ENCODE results near the gene MTIF2.
A peak's percentile ranks its signal among the peaks of the same experiment; 100 is the strongest.
"Not testable (repeated sequence)": the region's sequence is repeated elsewhere in the genome, so short reads cannot be mapped to it uniquely, and the experiment has no call there.

Gene MTIF2

GRCh38 chr2:55268907-55269644 is at the start of gene MTIF2:
MTIF2 (minus strand) TSS chr2:55269231; CDS start chr2:55263858, 5,373 bp downstream.
- peak; percentile 89 for DNase-seq

- DNase-seq: no peak
Measured at GRCh38 chr2:55314985-55315384, 46.0 kb upstream of the MTIF2 start.

GRCh38 chr2:55311444-55311870 is 42.4 kb upstream of the MTIF2 start:
- no peak for DNase-seq

- DNase-seq: peak; percentile 21
Measured at GRCh38 chr2:55309446-55309845, 40.4 kb upstream of the MTIF2 start.

GRCh38 chr2:55302241-55302640 is 33.2 kb upstream of the MTIF2 start:
- DNase-seq: peak; percentile 23

GRCh38 chr2:55301277-55301676 is 32.2 kb upstream of the MTIF2 start:
- no peak for DNase-seq

GRCh38 chr2:55296393-55296792 is 27.4 kb upstream of the MTIF2 start:
- no peak for DNase-seq

GRCh38 chr2:55283083-55283482 is 14.1 kb upstream of the MTIF2 start:
- no peak for DNase-seq

- peak; percentile 88 for DNase-seq
Measured at GRCh38 chr2:55282110-55282917, 13.3 kb upstream of the MTIF2 start.

GRCh38 chr2:55280851-55281546 is 12.0 kb upstream of the MTIF2 start:
- not testable (repeated sequence) for DNase-seq

- not testable (repeated sequence) for DNase-seq
Measured at GRCh38 chr2:55279859-55280424, 10.9 kb upstream of the MTIF2 start.

GRCh38 chr2:55279214-55279835 is 10.3 kb upstream of the MTIF2 start:
- not testable (repeated sequence) for DNase-seq

GRCh38 chr2:55277310-55277709 is 8.3 kb upstream of the MTIF2 start:
- no peak for DNase-seq

GRCh38 chr2:55274346-55274745 is 5.3 kb upstream of the MTIF2 start:
- not testable (repeated sequence) for DNase-seq

- no peak for DNase-seq
Measured at GRCh38 chr2:55269645-55269990, 587 bp upstream of the MTIF2 start.

GRCh38 chr2:55268288-55268906 is 634 bp downstream of the MTIF2 start:
- DNase-seq: no peak

GRCh38 chr2:55259586-55259985 is 9.4 kb downstream of the MTIF2 start:
- DNase-seq: not testable (repeated sequence)

GRCh38 chr2:55252832-55253231 is 16.2 kb downstream of the MTIF2 start:
- no peak for DNase-seq

GRCh38 chr2:55247025-55247424 is 22.0 kb downstream of the MTIF2 start:
- no peak for DNase-seq

- no peak for DNase-seq
Measured at GRCh38 chr2:55245411-55245810, 23.6 kb downstream of the MTIF2 start.

GRCh38 chr2:55242617-55243016 is 26.4 kb downstream of the MTIF2 start:
- no peak for DNase-seq

- not testable (repeated sequence) for DNase-seq
Measured at GRCh38 chr2:55241582-55241981, 27.4 kb downstream of the MTIF2 start.
